ENCODE data around the gene CNIH3.
"Not testable (repeated sequence)": the region's sequence is repeated elsewhere in the genome, so short reads cannot be mapped to it uniquely, and the experiment has no call there.

The CNIH3 gene

GRCh38 chr1:224689374-224689773, 73.3 kb downstream of the CNIH3 start:
- no peak for DNase-seq (ENCODE audit: low spot score)

DNA sequence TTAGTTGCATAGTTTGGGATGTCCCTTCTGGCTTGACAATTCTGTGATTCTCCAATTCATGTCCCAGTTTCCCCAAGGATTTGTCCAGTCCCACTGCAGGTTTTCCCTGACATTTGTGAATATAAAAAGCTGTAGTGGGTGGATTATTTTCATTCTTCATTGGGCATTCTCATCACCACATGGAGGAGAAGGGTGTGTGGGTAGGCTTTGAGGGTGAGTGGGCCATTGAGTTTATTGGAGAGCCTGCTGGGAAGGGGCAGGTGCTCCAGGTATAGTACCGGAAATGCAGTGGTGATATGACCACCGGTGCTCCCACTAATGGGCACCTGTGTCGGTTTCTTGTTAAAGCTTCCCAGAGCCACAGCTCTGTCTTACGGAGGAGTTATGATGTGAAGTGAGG, 74.5 kb downstream of the CNIH3 start:
- DNase-seq (ENCODE audit: low spot score), result no peak

GRCh38 chr1:224691148-224691925, 75.2 kb downstream of the CNIH3 start:
- no peak for DNase-seq (ENCODE audit: low spot score)

DNA sequence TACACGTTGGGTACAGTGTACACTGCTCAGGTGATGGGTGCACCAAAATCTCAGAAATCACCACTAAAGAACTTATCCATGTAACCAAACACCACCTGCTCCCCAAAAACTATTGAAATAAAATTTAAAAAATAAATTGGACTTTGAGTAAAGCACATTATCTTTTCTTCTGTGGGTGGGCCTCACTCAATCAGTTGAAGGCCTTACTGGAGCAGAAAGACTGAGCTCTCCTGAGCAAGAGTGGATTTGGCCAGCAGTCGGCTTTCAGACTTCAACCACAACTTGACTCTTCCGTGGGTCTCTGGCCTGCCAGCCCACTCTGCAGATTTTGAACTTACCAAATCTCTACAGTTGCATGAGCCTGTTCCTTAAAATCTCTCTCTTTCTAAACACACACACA, 78.9 kb downstream of the CNIH3 start:
- DNase-seq (ENCODE audit: low spot score), result no peak

- DNase-seq (ENCODE audit: low spot score), result no peak
These were observed 79.9 kb downstream of the CNIH3 start for GRCh38 chr1:224696021-224696420.

DNA sequence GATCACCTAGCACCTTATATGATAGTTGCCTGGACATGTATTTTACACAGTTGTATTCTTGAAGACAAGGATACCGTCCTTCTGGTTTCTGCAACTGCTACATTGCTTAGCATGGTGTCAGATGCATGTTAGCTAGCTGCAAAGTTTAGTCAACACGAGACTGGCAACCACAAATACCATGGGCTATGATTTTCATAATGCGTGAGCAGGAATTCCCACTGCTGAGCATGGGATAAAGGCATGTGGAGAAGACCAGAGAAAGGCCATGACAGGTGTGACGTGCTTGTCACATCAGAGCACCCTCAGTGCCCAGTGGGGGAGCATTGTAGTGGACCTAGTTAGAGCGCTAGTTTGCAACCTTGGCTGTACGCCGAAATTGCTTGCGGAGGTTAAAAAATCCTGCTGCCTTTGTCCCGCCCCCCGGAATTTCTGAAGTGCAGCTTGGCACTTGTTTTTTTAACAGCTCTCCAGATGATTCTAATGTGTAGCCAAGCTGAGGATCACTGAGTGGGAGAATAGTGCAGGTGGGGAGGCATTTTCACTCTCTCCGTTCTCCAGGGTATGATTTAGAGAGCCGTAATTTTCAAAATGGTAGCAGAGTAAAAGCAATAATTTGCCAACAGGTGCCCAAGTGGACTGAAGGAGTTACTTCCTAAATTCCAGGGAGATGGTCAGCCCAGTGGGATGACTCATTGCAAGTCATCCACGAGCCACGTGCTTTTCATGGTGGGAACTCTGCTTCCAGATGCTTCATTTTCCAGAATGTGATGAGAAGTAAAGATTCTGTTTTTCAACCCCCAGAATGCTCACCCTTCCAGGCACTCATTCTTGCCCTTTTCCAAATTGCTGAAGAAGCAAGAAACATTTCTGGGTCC, 81.0 kb downstream of the CNIH3 start:
- peak; percentile 76 for DNase-seq (ENCODE audit: low spot score)

- no peak for DNase-seq (ENCODE audit: low spot score)
These were observed 81.9 kb downstream of the CNIH3 start for GRCh38 chr1:224698015-224698451.

- DNase-seq (ENCODE audit: low spot score), result peak; percentile 31
These were observed 84.9 kb downstream of the CNIH3 start for GRCh38 chr1:224700918-224701531.

GRCh38 chr1:224703702-224704101, 87.6 kb downstream of the CNIH3 start:
- DNase-seq (ENCODE audit: low spot score), result no peak

DNA sequence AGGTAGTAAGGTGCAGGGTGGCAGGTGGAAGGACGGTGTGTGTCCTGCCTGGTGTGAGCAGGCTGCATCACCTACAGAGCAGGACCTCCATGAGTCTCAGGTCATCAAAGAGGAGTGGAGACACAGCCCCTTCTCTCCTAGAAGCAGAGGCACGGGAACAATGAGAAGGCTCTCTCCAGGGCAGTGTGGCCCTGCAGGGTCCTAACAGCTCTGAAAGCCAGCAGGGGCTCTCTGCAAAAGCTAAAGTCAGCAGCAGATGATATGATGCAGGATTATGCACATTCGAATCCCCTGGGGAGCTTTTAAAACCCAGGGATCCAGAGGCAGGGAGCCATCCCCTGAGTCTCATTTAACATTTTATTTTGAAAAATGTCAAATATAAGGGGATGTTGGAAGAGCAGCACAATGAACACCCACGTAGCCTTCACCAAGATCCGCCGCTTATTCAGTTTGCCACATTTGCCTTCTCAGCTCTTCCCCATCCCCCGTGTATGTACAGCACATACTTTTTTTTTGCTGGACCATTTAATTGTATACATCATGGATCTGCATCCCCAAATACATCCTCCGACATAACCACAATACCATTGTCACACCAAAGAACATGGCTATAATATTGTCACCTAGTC, 88.1 kb downstream of the CNIH3 start:
- no peak for DNase-seq (ENCODE audit: low spot score)

- no peak for DNase-seq (ENCODE audit: low spot score)
These were observed 89.5 kb downstream of the CNIH3 start for GRCh38 chr1:224705578-224705977.

GRCh38 chr1:224707843-224708725, 92.0 kb downstream of the CNIH3 start:
- peak; percentile 67 for DNase-seq (ENCODE audit: low spot score)

GRCh38 chr1:224710196-224710595, 94.1 kb downstream of the CNIH3 start:
- DNase-seq (ENCODE audit: low spot score), result no peak

- not testable (repeated sequence) for DNase-seq (ENCODE audit: low spot score)
These were observed 95.2 kb downstream of the CNIH3 start for GRCh38 chr1:224711231-224711756.

DNA sequence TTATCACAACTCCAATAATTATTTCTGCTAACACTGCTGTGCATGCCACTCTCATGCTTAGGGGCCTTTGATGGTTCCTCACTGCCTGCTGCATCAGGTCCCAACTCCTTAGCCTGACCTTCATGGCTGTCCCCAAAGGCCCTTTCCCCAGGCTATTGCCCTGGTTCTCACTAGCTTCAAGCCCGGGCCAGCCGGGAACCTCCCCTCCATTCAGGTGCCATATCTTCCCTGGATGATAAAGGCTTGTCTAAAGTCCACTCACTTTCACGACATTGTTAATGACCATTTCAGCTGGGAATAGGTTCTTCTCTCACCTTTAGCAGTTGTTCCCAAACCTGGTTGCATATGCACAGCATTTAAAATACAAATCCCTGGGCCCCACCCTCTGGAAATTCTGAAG, 95.8 kb downstream of the CNIH3 start:
- no peak for DNase-seq (ENCODE audit: low spot score)

DNA sequence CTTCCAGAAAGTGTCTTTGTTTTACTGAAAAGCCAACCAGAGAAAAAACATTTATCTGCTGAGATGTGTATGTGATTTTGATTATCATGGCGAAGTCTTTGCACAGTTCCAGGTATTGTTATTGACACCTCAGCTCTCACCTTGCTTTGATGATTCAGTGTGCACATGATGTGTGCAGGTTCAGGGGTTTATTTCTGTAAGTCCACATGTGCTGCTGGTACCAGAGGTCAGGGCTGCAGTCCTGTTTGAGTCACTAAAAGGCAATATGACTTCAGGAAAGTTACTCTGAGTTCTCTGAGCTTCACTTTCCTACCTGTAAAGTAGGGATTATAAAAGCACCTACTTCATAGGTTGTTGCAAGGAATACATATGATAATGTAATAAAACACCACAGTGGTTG, 97.1 kb downstream of the CNIH3 start:
- DNase-seq (ENCODE audit: low spot score), result no peak

- no peak for DNase-seq (ENCODE audit: low spot score)
These were observed 98.4 kb downstream of the CNIH3 start for GRCh38 chr1:224714553-224714952.

DNA sequence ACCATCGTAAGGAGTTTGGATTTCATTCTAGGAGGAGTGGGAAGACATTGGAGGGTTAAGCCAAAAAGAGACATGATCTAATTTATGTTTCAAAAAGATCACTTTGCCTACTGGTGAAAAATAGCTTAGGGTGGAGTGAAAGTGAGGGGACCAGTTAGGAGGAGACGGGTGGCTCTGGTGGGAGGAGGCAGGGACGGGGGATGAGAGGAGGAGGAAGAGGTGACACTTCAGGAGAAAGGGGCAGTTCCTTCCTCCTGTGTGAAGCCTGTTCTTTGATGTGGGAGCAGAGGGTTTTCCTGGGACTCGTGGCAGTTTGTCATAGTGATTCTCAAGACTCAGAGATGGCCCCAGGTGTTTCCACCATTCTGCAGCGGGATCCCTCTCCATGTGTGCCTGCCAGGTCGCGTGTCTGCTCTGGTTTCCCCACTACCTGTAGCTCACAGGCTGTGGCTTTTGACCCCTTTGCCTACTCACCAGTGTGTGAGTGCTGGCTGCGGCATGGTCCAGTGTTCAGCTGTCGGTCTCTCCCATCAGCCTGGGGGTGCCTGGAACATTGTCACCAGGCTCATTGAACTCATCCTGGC, 102.4 kb downstream of the CNIH3 start:
- no peak for DNase-seq (ENCODE audit: low spot score)

DNA sequence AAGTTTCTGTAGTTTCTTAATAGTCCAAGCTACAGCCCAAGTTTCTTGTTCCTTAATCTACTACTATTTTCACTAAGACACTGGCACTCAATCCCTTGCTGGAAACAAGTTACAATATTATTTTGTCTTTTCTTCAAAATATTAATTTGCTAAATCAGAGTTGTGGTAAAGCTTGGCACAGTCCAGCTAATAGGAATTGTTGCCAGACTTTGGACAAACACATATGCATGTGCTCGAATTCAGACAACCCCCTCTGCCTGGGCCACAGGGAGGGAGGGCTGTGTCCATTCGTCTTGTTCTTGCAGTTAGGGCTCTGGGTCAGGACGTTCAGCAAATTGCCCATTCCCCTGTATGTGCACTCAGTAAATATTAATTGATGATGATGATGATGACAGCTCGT, 103.6 kb downstream of the CNIH3 start:
- no peak for DNase-seq (ENCODE audit: low spot score)

DNA sequence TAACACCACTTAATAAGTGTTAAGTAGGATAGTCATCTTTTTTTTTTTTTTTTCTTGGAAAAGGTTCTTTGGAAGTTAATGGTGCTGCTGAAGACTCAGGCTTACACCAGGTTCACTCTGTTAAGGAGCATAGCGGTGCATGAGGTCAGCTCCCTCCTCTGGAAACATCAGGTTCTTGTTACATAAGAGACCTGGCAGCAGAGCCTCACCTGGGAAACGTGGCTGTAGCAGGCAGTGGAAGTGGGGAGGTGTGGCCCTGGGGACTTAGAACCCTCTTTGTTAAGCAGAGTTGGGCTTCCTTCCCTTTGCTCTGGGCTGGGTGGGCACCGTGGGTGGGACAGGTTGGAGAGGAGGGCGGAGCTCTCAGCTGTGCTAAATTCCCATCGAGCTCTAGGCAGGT, 104.1 kb downstream of the CNIH3 start:
- DNase-seq (ENCODE audit: low spot score), result no peak

- DNase-seq (ENCODE audit: low spot score), result no peak
These were observed 104.9 kb downstream of the CNIH3 start for GRCh38 chr1:224721000-224721399.
